HepG2 (cell line): ENCODE results near the gene NINL. TPM values are rescaled to one million over a fixed set of nuclear protein-coding genes. Genes with fewer than 3 reads are reported as not detected.

ENCODE experiments used
- DR1 ChIP-seq: sonication (generic); formaldehyde crosslinking; IDR thresholded peaks from 2 replicates; pipeline ENCODE4 v1.8.0; 2021; ENCODE audit warnings: mild to moderate bottlenecking, missing genetic modification reagents, inconsistent platforms
- E2F1 ChIP-seq: sonication (generic); formaldehyde crosslinking; IDR thresholded peaks from 2 replicates; pipeline ENCODE4 v1.5.0; 2020; ENCODE audit warnings: missing genetic modification reagents
- FOXK2 ChIP-seq: fragments of 450-650 bp; IDR thresholded peaks from 2 replicates; pipeline ENCODE4 v1.6.1; 2016
- HOXA7 ChIP-seq: sonication (generic); formaldehyde crosslinking; IDR thresholded peaks from 2 replicates; pipeline ENCODE4 v1.8.1; 2022; ENCODE audit warnings: mild to moderate bottlenecking, missing genetic modification reagents, moderate library complexity
- IKZF5 ChIP-seq: IDR thresholded peaks from 2 replicates; pipeline ENCODE4 v1.6.1; 2018; ENCODE audit warnings: missing genetic modification reagents, mild to moderate bottlenecking, missing compliant biosample characterization
- NFRKB ChIP-seq: fragments of 450-650 bp; IDR thresholded peaks from 2 replicates; pipeline ENCODE4 v1.6.1; 2017
- PAXIP1 ChIP-seq: sonication (generic); formaldehyde crosslinking; conservative IDR thresholded peaks from 2 replicates; pipeline ENCODE4 v1.4.0; 2020; ENCODE audit warnings: mild to moderate bottlenecking, missing genetic modification reagents, moderate library complexity
- POLR2A ChIP-seq, 2 experiments: IDR thresholded peaks; 2 replicates each; pipeline ENCODE4 v1.6.1; 2011; ENCODE audit warnings: low read depth in 2 of 2, low read length in 2 of 2, mild to moderate bottlenecking in 1 of 2, moderate library complexity in 1 of 2; ENCODE audit not compliant: insufficient read depth in 1 of 2
- RFXAP ChIP-seq: sonication (generic); formaldehyde crosslinking; IDR thresholded peaks from 2 replicates; pipeline ENCODE4 v1.4.0; 2020; ENCODE audit warnings: missing genetic modification reagents, borderline replicate concordance
- RNF219 ChIP-seq: sonication (generic); formaldehyde crosslinking; IDR thresholded peaks from 2 replicates; pipeline ENCODE4 v1.5.0; 2020; ENCODE audit warnings: mild to moderate bottlenecking, missing genetic modification reagents
- TCF12 ChIP-seq, 2 experiments: fragments of 450-650 bp in 1 of 2; sonication (generic) in 1 of 2; formaldehyde crosslinking in 1 of 2; IDR thresholded peaks; 2 replicates each; pipeline versions ENCODE4 v1.6.1 to v1.8.0; 2017 to 2022; ENCODE audit warnings: antibody characterized with exemption in 1 of 2, mild to moderate bottlenecking in 1 of 2, missing genetic modification reagents in 1 of 2, moderate library complexity in 1 of 2
- ZNF264 ChIP-seq: sonication (generic); formaldehyde crosslinking; IDR thresholded peaks from 2 replicates; pipeline ENCODE4 v1.4.0; 2020; ENCODE audit warnings: missing genetic modification reagents
- ZNF337 ChIP-seq: sonication (generic); formaldehyde crosslinking; IDR thresholded peaks from 2 replicates; pipeline ENCODE4 v1.5.1; 2020; ENCODE audit warnings: missing genetic modification reagents, low read depth, mild to moderate bottlenecking, borderline replicate concordance
- ZNF44 ChIP-seq: sonication (generic); formaldehyde crosslinking; IDR thresholded peaks from 2 replicates; pipeline ENCODE4 v1.5.1; 2020; ENCODE audit warnings: mild to moderate bottlenecking, missing genetic modification reagents
- ZNF563 ChIP-seq: sonication (generic); formaldehyde crosslinking; IDR thresholded peaks from 2 replicates; pipeline ENCODE4 v1.8.0; 2022; ENCODE audit warnings: mild to moderate bottlenecking, moderate library complexity, missing genetic modification reagents
- ZNF776 ChIP-seq: sonication (generic); formaldehyde crosslinking; IDR thresholded peaks from 2 replicates; pipeline ENCODE4 v1.4.0; 2020; ENCODE audit warnings: mild to moderate bottlenecking, missing genetic modification reagents
- polyA plus RNA-seq, 8 experiments: library from polyadenylated mRNA; depleted of rRNA in 3 of 8; stranded (reverse) in 7 of 8; unstranded in 1 of 8; fragments of >200 nt; fragmentation: Illumina TruSeq in 4 of 8; extraction: Trizol in 4 of 8; gene quantifications; 2 replicates each; pipeline versions ENCODE4 v1.2.1 to v1.2.3, GENCODE V29; 2011 to 2016; ENCODE audit warnings: low read depth in 4 of 8, missing spikeins in 1 of 8, mixed read lengths in 1 of 8; ENCODE audit not compliant: insufficient read depth in 1 of 8
- total RNA-seq, 5 experiments: library from RNA; depleted of rRNA; stranded (reverse); fragments of >200 nt; fragmentation: Illumina TruSeq; extraction: Trizol; gene quantifications; 2 replicates each; pipeline ENCODE4 v1.2.3, GENCODE V29; 2016; ENCODE audit warnings: low read depth in 1 of 5
- TF ChIP-seq, protein P1 (sequence below): IDR thresholded peaks from 2 replicates; pipeline ENCODE4 v1.6.1; 2016; ENCODE audit warnings: control low read depth
- TF ChIP-seq, protein P2 (sequence below): IDR thresholded peaks from 2 replicates; pipeline ENCODE4 v1.6.1; 2016

NINL gene
- total and polyA plus RNA-seq, 2 of the 13 experiments (the other 11 are each of a cell fraction or from before 2014, with no cell fraction given), result 32.3 to 34.3 TPM

DNA sequence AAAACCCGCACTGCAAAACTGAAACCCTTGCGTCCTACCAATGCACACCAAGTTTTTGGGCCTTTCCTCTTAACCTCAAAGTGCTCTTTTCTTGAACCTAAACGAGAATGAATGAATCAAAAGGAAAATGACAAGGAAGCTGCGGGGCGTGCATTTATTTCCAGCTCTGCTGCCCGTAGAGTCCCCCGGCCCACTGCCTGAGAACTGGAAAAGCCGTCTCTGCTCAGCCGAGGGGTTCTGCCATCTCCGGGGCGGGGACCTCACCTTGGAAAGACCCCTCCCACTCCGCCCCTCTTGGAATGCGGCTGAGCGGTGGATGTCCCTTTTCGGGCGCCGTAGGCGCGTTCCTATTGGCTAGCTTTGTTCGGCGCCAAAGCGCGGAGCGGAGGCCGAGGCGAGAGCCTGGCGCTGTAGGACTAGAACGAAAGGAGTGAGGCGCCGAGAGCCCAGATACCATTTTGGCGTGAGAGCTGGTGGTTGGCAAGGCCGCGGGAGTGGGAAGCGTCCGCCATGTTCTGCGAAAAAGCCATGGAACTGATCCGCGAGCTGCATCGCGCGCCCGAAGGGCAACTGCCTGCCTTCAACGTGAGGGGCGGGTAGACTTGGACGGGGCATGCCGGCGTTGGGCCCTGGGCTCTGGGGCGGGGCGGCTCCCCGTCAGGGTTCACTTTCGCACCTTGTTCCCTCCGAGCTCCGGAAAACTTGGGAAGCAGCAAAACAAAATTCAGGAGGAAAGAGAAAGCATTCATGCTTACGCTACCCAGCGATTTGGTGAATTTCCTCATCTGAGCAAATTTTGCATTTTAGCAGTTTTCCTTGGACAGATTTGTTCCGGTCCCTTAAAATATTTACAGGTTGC lies 177.8 kb downstream of the NINL start, which contains the start of gene GINS1 (continued):
- TF ChIP-seq ZNF776 (CRISPR knock-in tag) (peak; percentile 99), ZNF44 (CRISPR knock-in tag) (peak; percentile 98), PAXIP1 (CRISPR knock-in tag) (peak; percentile 68), IKZF5 (peak; percentile 97), E2F1 (CRISPR knock-in tag) (peak; percentile 100), ZNF264 (CRISPR knock-in tag) (peak; percentile 98), ZNF563 (peak; percentile 99), HOXA7 (CRISPR knock-in tag) (no peak; the same call in 1 of the 2 replicates), RNF219 (CRISPR knock-in tag) (no peak), RFXAP (CRISPR knock-in tag) (peak; percentile 98), NFRKB (peak; percentile 48; the same call in 1 of the 2 replicates), POLR2A (IDR thresholded peaks at IDR 0.05; ENCODE audit: insufficient read depth in 1 of 2, low read depth in 2 of 2, low read length in 2 of 2) (peak; percentile 94 to 99), DR1 (CRISPR knock-in tag) (peak; percentile 98), FOXK2 (no peak), ZNF337 (CRISPR knock-in tag) (peak; percentile 88; the same call in 1 of the 2 replicates), TCF12 (IDR thresholded peaks at IDR 0.05) (no peak), TCF12 (CRISPR knock-in tag; IDR thresholded peaks at IDR 0.05) (peak; percentile 85)
- TF ChIP-seq, protein P1, sequence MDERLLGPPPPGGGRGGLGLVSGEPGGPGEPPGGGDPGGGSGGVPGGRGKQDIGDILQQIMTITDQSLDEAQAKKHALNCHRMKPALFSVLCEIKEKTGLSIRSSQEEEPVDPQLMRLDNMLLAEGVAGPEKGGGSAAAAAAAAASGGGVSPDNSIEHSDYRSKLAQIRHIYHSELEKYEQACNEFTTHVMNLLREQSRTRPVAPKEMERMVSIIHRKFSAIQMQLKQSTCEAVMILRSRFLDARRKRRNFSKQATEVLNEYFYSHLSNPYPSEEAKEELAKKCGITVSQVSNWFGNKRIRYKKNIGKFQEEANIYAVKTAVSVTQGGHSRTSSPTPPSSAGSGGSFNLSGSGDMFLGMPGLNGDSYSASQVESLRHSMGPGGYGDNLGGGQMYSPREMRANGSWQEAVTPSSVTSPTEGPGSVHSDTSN (CRISPR knock-in tag), result no peak
- TF ChIP-seq, protein P2, sequence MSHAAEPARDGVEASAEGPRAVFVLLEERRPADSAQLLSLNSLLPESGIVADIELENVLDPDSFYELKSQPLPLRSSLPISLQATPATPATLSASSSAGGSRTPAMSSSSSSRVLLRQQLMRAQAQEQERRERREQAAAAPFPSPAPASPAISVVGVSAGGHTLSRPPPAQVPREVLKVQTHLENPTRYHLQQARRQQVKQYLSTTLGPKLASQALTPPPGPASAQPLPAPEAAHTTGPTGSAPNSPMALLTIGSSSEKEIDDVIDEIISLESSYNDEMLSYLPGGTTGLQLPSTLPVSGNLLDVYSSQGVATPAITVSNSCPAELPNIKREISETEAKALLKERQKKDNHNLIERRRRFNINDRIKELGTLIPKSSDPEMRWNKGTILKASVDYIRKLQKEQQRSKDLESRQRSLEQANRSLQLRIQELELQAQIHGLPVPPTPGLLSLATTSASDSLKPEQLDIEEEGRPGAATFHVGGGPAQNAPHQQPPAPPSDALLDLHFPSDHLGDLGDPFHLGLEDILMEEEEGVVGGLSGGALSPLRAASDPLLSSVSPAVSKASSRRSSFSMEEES (CRISPR knock-in tag), result peak; percentile 41
